Middle frontal gyrus (tissue), 1 donor: ENCODE results near the gene ZNF184.
"Not testable (repeated sequence)": the region's sequence is repeated elsewhere in the genome, so short reads cannot be mapped to it uniquely, and the experiment has no call there.

Experiments
- DNase-seq: peaks from one replicate; pipeline ENCODE4 v3.0.0-alpha.2; 2015; ENCODE audit warnings: low spot score; ENCODE audit errors: extremely low spot score

Gene ZNF184

DNA sequence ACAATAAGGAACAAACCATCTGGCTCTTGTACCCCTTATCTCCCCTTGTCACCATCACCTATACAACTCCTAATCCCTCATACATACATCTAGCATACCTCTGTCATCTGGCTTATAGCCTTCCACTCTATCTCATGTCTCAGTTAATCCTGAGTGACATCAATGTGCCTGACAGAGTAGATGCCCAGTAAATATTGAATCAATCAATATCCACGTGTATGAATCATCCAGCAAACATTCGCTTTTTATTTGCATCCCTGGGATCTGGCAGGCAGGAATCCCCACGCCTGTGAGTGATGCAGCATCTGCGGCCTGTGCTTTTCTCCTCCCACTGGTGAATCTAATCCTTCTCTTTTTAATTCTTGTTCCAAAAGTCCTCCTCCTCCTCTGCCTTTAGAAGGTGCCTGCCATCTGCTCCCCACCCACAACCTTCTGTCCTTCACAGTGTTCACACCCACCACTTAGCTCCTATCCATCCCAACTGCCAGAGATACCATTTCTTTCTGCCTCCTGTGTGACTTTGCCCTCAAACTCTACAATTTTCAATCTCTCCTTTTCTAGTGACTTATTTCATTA is 46.8 kb downstream of the ZNF184 start:
- peak; percentile 27 for DNase-seq

DNA sequence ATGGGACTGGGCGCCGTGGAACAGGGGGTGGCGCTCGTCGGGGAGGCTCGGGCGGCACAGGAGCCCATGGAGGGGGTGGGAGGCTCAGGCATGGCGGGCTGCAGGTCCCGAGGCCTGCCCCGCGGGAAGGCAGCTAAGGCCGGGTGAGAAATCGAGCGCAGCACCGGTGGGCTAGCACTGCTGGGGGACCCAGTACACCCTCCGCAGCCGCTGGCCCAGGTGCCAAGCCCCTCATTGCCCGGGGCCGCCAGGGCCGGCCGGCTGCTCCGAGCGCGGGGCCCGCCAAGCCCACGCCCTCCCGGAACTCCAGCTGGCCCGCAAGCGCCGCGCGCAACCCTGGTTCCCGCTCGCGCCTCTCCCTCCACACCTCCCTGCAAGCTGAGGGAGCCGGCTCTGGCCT is 48.1 kb downstream of the ZNF184 start:
- DNase-seq: not testable (repeated sequence)

DNA sequence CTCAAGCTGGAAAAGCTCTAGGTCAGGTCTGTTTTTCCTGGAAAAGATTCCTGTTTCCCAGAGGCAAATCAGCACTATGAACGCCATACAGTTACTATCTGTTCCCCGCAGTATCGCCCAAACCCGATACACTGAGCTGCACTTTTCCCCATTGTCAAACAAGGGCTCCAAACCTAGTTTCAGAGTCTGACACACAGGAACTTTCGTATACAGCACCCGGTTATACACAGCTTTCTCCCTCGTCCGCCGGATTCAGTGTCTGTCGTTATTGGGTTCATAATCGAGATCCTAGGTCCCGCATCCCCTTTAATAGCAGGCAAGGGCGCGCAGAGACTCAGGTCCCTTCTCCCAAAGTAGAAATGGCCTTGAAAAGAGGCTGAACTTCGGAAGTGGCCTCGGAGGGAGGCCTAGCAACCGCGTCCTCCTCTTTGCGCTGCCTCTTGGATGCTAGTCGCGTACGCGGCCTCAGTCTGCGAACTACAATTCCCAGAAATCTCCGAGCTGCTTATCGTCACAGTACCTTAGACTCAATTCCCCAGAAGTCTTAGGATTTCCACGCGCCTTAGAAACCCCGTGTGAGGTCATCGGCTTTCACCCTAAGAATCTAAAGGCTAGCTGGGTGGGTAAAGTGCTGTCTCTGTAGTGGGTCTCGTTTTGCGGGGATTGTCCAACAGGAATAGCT is 50.1 kb downstream of the ZNF184 start:
- no peak for DNase-seq

DNA sequence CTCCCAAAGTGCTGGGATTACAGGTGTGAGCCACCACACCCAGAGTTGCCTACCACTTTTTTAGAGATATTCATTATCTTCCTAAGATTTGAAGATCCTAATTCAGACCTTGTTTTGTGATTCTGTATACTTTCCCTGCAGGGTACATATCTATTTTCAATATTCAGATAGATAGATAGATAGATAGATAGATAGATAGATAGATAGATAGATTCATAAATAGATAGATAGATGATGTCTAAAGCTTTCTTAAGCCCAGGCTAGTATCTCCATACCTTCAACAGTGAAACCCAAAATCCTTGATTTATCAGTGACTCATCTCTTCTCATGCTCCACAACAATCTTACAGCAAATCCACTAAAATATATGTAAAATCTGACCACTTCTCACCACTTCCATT is 53.5 kb downstream of the ZNF184 start:
- DNase-seq: no peak

DNA sequence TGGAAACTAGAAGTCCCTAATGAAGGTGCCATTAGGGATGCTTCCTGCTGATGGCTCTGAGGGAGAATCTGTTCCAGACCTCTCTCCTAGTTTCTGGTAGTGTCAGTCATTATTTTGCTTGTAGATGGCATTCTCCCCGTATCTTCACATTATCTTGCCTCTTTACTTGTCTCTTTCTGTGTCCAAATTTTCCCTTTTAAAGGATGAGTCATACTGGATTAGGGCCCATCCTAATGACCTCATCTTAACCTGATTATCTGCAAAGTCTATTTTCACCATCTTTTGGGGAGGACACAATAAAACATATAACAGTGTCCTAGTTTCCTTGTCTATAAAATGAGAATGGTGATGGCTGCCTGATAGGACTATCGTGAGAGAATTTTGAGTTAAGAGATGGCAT is 57.0 kb downstream of the ZNF184 start:
- no peak for DNase-seq

DNA sequence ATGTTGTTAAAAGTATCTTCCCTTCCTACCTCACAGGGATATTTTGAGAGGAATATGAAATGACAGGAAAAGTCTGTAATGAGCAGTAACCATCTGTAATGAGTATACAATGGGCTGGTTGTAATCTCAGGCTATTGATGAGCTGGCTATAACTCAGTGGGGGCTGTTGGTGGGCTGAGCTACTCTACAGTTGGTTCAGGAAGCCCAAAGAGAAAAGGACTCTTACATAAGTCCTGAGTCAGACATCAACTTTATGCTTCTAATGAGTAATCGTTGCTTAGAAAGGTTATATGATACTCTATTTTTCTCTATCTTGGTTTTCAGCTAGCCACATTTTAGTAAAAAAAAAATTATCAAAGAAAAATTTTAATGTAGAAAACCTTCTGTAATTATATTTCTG is 57.9 kb downstream of the ZNF184 start:
- no peak for DNase-seq

DNA sequence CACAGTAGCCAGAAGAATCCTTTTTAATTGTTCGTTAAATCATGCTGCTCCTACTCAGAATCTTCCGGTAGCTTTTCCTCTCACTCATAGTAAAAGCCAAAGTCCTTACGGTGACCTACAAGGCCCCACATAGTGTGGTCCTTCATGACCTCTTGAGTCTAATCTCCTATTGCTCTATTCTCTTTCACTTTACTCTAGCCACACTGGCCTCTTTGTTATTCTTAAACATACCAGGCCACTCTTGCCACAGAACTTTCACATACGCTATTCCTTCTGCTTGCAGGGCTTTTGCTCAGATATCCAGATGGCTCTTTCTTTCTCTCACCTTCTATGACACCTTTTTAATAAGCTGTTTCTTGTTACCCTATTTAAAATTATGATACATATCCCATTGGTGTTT is 58.6 kb downstream of the ZNF184 start:
- DNase-seq: no peak

DNA sequence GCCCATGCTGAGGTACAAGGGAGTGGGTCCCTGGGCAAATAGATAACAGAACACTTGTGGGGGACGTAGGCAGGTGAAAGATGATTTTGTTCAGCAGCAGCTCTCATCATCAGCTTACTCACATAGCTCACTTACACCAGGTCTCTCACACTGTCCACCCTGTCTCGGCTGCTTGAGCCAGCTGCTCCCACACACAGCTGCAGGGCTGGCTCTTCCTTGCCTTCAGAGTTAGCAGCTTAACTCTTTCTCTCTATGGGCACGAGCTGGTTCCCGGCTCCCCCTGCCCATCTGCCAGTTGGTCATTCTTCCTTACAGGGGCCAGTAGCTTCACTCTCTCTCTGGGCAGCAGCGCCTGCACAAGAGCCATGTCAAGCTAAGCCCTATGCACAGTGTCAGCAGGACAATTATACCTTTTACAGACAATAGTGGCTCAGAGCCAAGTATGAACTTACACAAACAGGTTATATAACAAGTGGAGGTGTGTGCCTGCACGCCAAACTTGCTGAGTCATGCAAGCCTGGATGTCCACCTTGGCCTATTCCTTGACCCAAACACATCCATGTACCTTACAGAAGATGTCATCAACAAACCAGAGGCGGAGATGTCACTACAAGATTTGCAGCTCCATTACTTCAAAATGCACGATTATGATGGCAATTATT is 65.6 kb downstream of the ZNF184 start:
- no peak for DNase-seq

DNA sequence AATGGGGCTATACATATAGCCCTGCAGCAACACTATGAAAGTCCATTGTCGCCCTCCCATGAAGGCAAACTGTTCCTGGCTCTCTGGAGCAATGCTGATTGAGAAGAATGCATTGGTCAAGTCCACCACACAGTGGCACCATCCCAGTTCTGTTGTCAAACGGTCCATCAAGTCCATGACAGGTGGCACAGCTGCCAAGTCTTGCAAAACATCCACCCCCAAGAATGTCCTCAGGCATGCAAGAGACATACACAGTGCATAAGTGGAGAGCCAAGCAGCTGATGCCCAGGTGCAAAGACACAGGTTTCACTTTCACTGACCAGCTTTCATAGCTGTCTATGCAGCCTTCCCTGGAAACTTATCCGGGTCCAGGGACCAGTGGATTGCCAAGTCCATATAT is 66.8 kb downstream of the ZNF184 start:
- no peak for DNase-seq

DNA sequence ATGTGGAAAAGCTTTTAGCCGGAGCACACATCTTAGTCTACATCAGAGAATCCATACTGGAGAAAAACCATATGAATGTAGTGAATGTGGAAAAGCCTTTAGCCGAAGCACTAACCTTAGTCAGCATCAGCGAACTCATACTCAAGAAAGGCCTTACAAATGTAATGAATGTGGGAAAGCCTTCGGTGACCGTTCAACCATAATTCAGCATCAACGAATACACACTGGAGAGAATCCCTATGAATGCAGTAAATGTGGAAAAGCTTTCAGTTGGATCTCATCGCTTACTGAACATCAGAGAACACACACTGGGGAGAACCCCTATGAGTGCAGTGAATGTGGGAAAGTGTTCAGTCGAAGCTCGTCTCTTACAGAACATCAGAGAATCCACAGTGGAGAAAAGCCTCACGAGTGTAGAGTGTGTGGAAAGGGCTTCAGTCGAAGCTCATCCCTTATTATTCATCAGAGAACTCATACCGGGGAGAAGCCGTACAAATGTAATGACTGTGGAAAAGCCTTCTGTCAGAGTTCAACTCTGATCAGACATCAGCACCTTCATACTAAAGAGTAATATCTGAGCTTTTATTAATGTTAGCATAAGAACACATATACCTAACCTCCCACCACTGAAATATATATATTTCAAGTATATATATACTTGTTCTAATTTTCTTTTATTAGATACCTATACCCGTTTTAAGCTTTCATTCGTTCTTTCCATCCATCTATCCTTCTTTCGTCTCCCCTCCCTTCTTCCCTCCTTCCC is 71.8 kb downstream of the ZNF184 start:
- no peak for DNase-seq
